Measurements from ENCODE around the gene CALM3.
A peak's percentile ranks its signal among the peaks of the same experiment; 100 is the strongest.

The CALM3 gene

GRCh38 chr19:46608178-46608577 is 7.0 kb downstream of the CALM3 start:
- TF ChIP-seq, protein P1, sequence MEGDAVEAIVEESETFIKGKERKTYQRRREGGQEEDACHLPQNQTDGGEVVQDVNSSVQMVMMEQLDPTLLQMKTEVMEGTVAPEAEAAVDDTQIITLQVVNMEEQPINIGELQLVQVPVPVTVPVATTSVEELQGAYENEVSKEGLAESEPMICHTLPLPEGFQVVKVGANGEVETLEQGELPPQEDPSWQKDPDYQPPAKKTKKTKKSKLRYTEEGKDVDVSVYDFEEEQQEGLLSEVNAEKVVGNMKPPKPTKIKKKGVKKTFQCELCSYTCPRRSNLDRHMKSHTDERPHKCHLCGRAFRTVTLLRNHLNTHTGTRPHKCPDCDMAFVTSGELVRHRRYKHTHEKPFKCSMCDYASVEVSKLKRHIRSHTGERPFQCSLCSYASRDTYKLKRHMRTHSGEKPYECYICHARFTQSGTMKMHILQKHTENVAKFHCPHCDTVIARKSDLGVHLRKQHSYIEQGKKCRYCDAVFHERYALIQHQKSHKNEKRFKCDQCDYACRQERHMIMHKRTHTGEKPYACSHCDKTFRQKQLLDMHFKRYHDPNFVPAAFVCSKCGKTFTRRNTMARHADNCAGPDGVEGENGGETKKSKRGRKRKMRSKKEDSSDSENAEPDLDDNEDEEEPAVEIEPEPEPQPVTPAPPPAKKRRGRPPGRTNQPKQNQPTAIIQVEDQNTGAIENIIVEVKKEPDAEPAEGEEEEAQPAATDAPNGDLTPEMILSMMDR (conservative IDR thresholded peaks at IDR 0.05; ENCODE audit: control insufficient read depth, insufficient read depth, low read depth, low read length): no peak
- no peak for DNase-seq (ENCODE audit: low read depth)
- H3K4me3 ChIP-seq (ENCODE audit: control insufficient read depth, low read depth, low read length): no peak overlapping the region

- no peak overlapping the region for H3K4me3 ChIP-seq (ENCODE audit: control insufficient read depth, low read depth, low read length)
- TF ChIP-seq, protein P1 (conservative IDR thresholded peaks at IDR 0.05; ENCODE audit: control insufficient read depth, insufficient read depth, low read depth, low read length): no peak
- DNase-seq (ENCODE audit: low read depth): no peak
Measured at GRCh38 chr19:46608581-46609345, 7.6 kb downstream of the CALM3 start.

DNA sequence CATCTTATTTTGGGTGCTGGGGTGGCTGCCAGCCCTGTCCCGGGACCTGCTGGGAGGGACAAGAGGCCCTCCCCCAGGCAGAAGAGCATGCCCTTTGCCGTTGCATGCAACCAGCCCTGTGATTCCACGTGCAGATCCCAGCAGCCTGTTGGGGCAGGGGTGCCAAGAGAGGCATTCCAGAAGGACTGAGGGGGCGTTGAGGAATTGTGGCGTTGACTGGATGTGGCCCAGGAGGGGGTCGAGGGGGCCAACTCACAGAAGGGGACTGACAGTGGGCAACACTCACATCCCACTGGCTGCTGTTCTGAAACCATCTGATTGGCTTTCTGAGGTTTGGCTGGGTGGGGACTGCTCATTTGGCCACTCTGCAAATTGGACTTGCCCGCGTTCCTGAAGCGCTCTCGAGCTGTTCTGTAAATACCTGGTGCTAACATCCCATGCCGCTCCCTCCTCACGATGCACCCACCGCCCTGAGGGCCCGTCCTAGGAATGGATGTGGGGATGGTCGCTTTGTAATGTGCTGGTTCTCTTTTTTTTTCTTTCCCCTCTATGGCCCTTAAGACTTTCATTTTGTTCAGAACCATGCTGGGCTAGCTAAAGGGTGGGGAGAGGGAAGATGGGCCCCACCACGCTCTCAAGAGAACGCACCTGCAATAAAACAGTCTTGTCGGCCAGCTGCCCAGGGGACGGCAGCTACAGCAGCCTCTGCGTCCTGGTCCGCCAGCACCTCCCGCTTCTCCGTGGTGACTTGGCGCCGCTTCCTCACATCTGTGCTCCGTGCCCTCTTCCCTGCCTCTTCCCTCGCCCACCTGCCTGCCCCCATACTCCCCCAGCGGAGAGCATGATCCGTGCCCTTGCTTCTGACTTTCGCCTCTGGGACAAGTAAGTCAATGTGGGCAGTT is 8.6 kb downstream of the CALM3 start:
- H3K4me3 ChIP-seq (ENCODE audit: control insufficient read depth, low read depth, low read length): no peak overlapping the region
- TF ChIP-seq, protein P1 (conservative IDR thresholded peaks at IDR 0.05; ENCODE audit: control insufficient read depth, insufficient read depth, low read depth, low read length): no peak
- no peak for DNase-seq (ENCODE audit: low read depth)

- no peak overlapping the region for H3K4me3 ChIP-seq (ENCODE audit: control insufficient read depth, low read depth, low read length)
- TF ChIP-seq, protein P1 (conservative IDR thresholded peaks at IDR 0.05; ENCODE audit: control insufficient read depth, insufficient read depth, low read depth, low read length): no peak
- DNase-seq (ENCODE audit: low read depth): no peak
Measured at GRCh38 chr19:46610413-46610775, 9.3 kb downstream of the CALM3 start.

GRCh38 chr19:46610851-46611770 is 10.0 kb downstream of the CALM3 start:
- TF ChIP-seq, protein P1 (conservative IDR thresholded peaks at IDR 0.05; ENCODE audit: control insufficient read depth, insufficient read depth, low read depth, low read length): no peak

GRCh38 chr19:46611776-46612175 is 10.6 kb downstream of the CALM3 start:
- TF ChIP-seq, protein P1 (conservative IDR thresholded peaks at IDR 0.05; ENCODE audit: control insufficient read depth, insufficient read depth, low read depth, low read length): no peak
- no peak for DNase-seq (ENCODE audit: low read depth)
- H3K4me3 ChIP-seq (ENCODE audit: control insufficient read depth, low read depth, low read length): no peak overlapping the region

More at GRCh38 chr19:46610851-46611770, 10.0 kb downstream of the CALM3 start:
- H3K4me3 ChIP-seq (ENCODE audit: control insufficient read depth, low read depth, low read length): no peak overlapping the region
- peak; percentile 51 for DNase-seq (ENCODE audit: low read depth)

All from fibroblast of mammary gland (primary cell).